GM19240 (cell line): ENCODE results near the gene EXOC4.

Source experiments
- DNase-seq: peaks from one replicate; pipeline ENCODE4 v3.0.0; 2011; ENCODE audit warnings: low spot score; ENCODE audit not compliant: insufficient read length

EXOC4 gene

GRCh38 chr7:133361806-133362205, 108.9 kb downstream of the EXOC4 start:
- no peak for DNase-seq

GRCh38 chr7:133364959-133365690, 112.2 kb downstream of the EXOC4 start:
- DNase-seq = no peak

- no peak for DNase-seq
Observed at GRCh38 chr7:133365917-133366316, 113.0 kb downstream of the EXOC4 start.

- no peak for DNase-seq
Observed at GRCh38 chr7:133367561-133367960, 114.7 kb downstream of the EXOC4 start.

DNA sequence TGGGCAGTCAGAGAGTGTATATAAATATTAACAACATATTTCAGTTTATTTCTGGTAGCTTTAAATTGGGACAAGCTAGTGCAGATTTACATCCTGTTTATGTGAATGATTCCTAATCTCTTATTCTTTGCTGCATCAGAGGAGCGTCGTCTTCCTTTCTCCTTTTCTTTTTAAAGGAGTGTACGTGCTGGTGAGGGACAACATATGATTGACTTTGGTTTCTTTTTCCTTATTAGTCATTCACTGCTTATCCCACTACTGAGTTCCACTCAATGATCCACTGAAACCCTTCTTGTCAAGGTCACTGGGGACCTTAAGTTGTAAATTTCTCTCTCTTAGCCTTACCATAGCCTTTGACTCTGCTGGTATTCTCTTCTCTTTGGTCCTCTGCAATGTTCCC, 116.3 kb downstream of the EXOC4 start:
- no peak for DNase-seq

DNA sequence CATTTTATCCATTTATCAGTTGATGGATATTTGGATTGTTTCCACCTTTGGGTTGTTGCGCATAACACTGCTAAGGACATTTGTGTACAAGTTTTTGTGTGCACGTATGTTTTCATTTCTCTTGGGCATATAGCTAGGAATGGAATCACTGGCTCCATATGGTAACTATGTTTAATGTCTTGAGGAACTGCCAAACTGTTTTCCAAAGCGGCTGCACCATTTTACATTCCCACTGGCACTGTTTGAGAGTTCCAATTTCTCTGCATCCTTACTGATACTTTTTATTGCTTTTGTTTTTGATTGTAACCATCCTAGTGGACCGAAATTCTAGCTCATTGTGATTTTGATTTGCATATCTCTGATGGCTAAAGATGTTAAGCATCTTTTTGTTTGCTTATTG, 118.7 kb downstream of the EXOC4 start:
- DNase-seq = no peak

DNA sequence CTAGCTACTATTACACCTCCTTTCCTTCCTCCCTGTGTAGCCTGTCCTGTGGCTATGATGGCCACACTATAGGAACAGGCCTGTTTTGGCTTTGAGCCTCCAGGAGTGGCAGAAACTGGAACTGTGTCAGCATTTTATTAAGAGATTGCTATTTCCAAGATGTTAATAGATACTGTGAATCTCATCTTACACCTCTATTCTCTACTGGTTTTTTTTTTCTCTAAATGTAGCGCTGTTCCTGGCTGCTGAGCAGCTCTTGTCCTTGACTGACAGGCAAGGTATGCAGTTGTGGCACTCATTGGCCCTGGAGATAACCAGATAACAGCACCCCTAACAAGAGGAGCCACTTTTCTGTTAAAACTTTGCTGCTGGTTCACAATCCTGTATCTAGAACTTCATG, 119.5 kb downstream of the EXOC4 start:
- no peak for DNase-seq

GRCh38 chr7:133376514-133376913, 123.6 kb downstream of the EXOC4 start:
- DNase-seq = no peak

- DNase-seq = no peak
Observed at GRCh38 chr7:133381965-133382364, 129.1 kb downstream of the EXOC4 start.

DNA sequence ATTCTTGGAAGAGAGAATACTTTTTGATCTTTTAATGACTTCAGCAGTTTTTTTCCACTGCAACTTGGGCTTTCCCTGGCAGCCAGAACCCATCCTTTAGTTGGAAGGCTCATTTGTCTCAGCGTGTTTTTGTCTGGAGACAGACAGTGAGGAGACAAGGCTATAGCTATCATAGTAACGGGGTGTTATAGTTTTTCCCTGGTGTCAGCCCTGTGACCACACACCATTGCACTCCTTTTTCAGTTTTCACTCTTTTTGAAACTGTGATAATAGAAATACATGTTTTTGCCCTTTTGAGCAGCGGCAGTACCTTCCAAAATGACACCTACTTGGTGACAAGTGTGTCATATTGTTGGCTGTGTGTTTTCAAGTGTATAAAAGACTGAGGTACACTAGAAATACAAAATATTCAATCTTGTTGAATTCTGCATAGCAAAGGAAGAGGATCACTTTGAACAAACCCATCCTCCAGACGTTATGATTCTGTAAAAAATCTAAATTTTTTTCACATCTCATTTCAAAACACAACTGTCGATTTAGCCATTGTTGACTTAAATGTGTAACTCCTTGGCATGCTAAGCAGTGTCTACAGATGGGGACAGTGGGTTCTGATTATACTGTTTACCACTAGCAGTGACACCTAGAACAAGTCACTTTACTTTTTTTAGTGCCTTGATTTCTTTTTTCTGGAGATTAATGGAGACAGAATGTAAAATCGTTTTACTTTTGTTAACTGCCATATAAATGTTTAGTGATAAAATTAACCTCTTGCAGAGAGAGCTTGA, 130.1 kb downstream of the EXOC4 start:
- no peak for DNase-seq

- DNase-seq = no peak
Observed at GRCh38 chr7:133386205-133386604, 133.3 kb downstream of the EXOC4 start.

DNA sequence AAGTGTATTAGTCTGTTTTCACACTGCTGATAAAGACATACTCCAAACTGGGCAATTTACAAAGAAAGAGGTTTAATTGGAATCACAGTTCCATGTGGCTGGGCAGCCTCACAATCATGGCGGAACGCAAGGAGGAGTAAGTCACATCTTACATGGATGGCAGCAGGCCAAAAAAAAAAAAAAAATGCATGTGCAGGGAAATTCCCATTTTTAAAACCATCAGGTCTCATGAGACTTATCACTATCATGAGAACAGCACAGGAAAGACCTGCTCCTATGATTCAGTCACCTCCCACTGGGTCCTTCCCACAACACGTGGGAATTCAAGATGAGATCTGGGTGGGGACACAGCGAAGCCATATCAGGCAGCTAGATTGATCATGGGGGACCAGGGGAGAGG, 136.8 kb downstream of the EXOC4 start:
- DNase-seq = no peak

- no peak for DNase-seq
Observed at GRCh38 chr7:133391206-133391605, 138.3 kb downstream of the EXOC4 start.

GRCh38 chr7:133394369-133394768, 141.5 kb downstream of the EXOC4 start:
- no peak for DNase-seq

GRCh38 chr7:133395551-133395950, 142.7 kb downstream of the EXOC4 start:
- no peak for DNase-seq

GRCh38 chr7:133398506-133398905, 145.6 kb downstream of the EXOC4 start:
- no peak for DNase-seq

DNA sequence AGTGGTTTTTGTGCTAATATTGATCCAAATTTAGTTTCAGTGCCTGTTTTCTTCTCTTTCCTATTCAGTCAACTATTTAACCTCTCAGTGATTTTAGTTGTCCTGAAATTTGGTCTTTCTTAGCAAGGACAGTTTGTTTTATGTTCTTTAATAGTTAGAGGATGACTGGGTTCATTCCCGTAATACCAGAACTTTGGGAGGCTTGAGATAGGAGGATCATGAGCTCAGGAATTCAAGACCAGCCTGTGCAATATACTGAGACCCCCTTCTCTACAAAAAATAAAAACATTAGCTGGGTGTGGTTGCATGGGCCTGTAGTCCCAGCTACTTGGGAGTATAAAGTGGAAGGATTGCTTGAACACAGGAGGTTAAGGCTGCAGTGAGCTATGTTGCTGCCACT, 148.3 kb downstream of the EXOC4 start:
- DNase-seq = no peak

- no peak for DNase-seq
Observed at GRCh38 chr7:133408212-133408611, 155.3 kb downstream of the EXOC4 start.

DNA sequence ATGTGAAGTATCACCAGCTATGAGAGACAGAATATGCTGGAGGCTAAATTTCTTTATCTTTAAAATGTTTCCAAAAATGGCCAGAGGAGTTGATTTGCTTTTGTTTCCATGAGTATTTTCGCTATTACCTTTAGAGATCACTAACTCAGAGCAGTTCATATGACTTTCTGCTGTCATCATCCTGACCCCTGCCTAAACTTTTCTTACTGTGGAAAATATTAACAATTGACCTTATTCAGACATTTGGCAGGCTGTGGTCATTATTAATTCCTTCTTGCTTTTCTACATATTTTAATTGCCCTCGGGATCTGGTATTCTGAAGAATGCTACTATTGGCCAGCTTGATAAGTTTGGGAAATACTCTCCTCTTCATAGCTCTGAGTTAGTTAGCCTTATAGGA, 156.5 kb downstream of the EXOC4 start:
- DNase-seq = no peak

DNA sequence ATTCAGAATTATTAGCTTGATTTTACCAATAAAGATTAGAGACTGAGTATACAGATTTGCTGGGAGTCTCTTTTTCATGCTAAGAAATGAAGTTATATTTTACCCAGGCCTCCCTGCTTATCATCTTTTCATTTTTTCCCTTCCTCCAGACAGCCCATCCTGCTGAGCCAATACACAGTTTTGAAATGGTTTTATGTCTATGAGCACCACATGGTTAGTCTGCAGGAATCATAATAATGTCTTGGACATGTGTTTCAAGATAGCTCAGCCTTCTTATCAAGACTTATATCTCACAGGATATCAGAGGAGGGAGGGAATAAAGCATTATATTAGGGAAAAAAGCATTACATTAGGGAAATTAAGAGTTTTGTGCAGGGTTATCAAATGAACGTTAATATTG, 157.1 kb downstream of the EXOC4 start:
- DNase-seq = no peak

- DNase-seq = no peak
Observed at GRCh38 chr7:133411395-133411794, 158.5 kb downstream of the EXOC4 start.

DNA sequence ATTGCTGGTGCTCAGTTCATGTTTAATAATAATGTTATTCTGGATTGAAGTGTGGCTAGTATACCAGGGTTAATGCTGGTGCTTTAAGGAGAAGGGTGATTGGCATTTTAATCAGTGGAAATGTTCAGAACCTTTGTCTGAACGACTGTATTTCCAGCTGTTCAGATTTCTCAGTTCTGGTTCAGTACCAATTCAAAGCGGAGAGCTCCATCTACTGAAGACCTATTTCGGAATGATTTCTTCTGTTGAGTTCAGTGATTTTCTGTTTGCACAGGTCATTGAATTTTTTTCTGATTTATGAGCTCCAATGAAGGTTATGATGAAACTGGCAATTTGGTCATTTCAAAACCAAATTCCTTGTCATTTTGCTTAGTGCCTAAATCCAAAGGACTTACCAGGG, 160.1 kb downstream of the EXOC4 start:
- no peak for DNase-seq

- DNase-seq = no peak
Observed at GRCh38 chr7:133419041-133419440, 166.2 kb downstream of the EXOC4 start.
